Parathyroid adenoma (tissue), 2 donors: ENCODE measurements around the gene CHD9.
A peak's percentile ranks its signal among the peaks of the same experiment; 100 is the strongest.

ENCODE experiments used
- H2AFZ ChIP-seq: fragments of 300-600 bp; sonication (generic); one replicate; pipeline ENCODE4 v1.7.0; 2017; ENCODE audit warnings: antibody characterized with exemption, mild to moderate bottlenecking
- H3K27ac ChIP-seq: fragments of 300-600 bp; sonication (generic); one replicate; pipeline ENCODE4 v1.7.0; 2017
- H3K27me3 ChIP-seq: fragments of 300-600 bp; sonication (generic); one replicate; pipeline ENCODE4 v1.7.0; 2017; ENCODE audit warnings: low read length; ENCODE audit not compliant: control insufficient read depth, insufficient read depth
- H3K36me3 ChIP-seq: fragments of 300-600 bp; sonication (generic); one replicate; pipeline ENCODE4 v1.7.0; 2017; ENCODE audit warnings: low read length; ENCODE audit not compliant: control insufficient read depth, insufficient read depth
- H3K4me1 ChIP-seq: fragments of 300-600 bp; sonication (generic); one replicate; pipeline ENCODE4 v1.7.0; 2017; ENCODE audit warnings: control low read depth
- H3K4me2 ChIP-seq: fragments of 300-600 bp; sonication (generic); one replicate; pipeline ENCODE4 v1.7.0; 2017; ENCODE audit warnings: low read length
- H3K4me3 ChIP-seq: fragments of 300-600 bp; sonication (generic); one replicate; pipeline ENCODE4 v1.7.0; 2017; ENCODE audit warnings: low read depth, low read length
- H3K79me2 ChIP-seq: fragments of 300-600 bp; sonication (generic); one replicate; pipeline ENCODE4 v1.7.0; 2017; ENCODE audit warnings: control low read depth
- H3K9ac ChIP-seq: fragments of 300-600 bp; sonication (generic); one replicate; pipeline ENCODE4 v1.7.0; 2017; ENCODE audit warnings: mild to moderate bottlenecking
- H3K9me3 ChIP-seq: fragments of 300-600 bp; sonication (generic); one replicate; pipeline ENCODE4 v1.7.0; 2017; ENCODE audit warnings: low read length; ENCODE audit not compliant: control insufficient read depth
- TF ChIP-seq, protein P1 (sequence below): fragments of 300-600 bp; sonication (generic); IDR thresholded peaks from one replicate; pipeline ENCODE4 v1.7.0; 2017; ENCODE audit warnings: antibody characterized with exemption, mild to moderate bottlenecking
- donor health status: primary hyperparathyroidism.

CHD9 gene

DNA sequence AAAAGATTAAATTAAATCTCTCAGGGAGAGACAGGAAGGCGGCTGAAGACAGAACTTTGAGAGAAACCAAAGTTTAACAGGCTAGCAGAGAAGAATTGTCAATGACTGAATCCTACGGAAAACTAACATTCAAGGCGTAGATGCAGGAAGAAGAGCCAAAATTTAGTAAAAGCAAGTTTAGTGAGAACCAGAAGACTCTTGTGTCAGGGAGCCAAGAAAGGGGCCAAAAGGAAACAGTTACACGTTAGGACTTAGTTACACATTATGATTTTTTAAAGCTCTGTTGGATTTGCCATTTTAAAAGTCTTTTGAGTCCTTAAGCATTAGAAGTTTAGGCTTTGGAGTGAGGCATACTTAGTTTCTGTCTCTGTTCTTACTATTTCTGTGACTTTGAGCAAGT is 164.6 kb downstream of the CHD9 start:
- Histone ChIP-seq H3K27ac (peak overlapping the region; percentile 10), H3K9ac (no peak overlapping the region), H2AFZ (no peak overlapping the region), H3K4me2 (peak overlapping the region; percentile 16), H3K27me3 (no peaks in the 10 kb centered on the region), H3K36me3 (no peaks in the 10 kb centered on the region), H3K9me3 (no peaks in the 10 kb centered on the region), H3K4me1 (peaks cover 8% of the 10 kb centered on the region), H3K79me2 (peaks cover 20% of the 10 kb centered on the region), H3K4me3 (no peak overlapping the region)
- TF ChIP-seq, protein P1, sequence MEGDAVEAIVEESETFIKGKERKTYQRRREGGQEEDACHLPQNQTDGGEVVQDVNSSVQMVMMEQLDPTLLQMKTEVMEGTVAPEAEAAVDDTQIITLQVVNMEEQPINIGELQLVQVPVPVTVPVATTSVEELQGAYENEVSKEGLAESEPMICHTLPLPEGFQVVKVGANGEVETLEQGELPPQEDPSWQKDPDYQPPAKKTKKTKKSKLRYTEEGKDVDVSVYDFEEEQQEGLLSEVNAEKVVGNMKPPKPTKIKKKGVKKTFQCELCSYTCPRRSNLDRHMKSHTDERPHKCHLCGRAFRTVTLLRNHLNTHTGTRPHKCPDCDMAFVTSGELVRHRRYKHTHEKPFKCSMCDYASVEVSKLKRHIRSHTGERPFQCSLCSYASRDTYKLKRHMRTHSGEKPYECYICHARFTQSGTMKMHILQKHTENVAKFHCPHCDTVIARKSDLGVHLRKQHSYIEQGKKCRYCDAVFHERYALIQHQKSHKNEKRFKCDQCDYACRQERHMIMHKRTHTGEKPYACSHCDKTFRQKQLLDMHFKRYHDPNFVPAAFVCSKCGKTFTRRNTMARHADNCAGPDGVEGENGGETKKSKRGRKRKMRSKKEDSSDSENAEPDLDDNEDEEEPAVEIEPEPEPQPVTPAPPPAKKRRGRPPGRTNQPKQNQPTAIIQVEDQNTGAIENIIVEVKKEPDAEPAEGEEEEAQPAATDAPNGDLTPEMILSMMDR: no peak

- TF ChIP-seq, protein P1: no peak
- peaks cover 8% of the 10 kb centered on the region for H3K4me1 ChIP-seq
Measured at GRCh38 chr16:53219795-53220454, 165.1 kb downstream of the CHD9 start.

DNA sequence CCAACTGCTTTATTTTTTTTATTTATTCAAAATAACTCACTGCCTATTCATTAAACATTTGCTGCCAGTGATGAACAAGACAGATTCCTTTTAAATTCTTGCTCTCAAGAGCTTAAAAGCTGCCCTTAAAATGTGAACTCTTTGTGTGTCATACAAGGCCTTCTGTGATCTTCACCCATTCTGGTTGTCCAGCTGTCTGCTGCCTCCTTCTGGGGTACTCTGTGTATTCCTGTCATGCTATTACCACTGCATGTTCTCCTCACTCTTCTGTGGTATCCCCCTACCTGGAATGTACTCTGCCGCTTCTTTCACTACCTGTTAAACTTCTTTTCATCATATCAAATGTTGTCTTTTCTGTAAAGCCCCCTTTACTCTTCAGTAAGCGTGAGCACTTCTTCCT is 165.8 kb downstream of the CHD9 start:
- Histone ChIP-seq H3K27ac (peak overlapping the region; percentile 31), H3K27me3 (no peaks in the 10 kb centered on the region), H3K4me3 (no peak overlapping the region), H3K4me2 (no peak overlapping the region), H3K79me2 (peaks cover 15% of the 10 kb centered on the region), H3K36me3 (no peaks in the 10 kb centered on the region), H2AFZ (no peak overlapping the region), H3K9ac (no peak overlapping the region), H3K4me1 (peaks cover 8% of the 10 kb centered on the region), H3K9me3 (no peaks in the 10 kb centered on the region)
- TF ChIP-seq, protein P1: peak; percentile 30

More at GRCh38 chr16:53219795-53220454, 165.1 kb downstream of the CHD9 start:
- H3K9ac ChIP-seq: no peak overlapping the region
- peaks cover 19% of the 10 kb centered on the region for H3K79me2 ChIP-seq
- H3K4me2 ChIP-seq: peak overlapping the region; percentile 16
- no peak overlapping the region for H2AFZ ChIP-seq
- no peak overlapping the region for H3K4me3 ChIP-seq
- no peaks in the 10 kb centered on the region for H3K9me3 ChIP-seq
- peak overlapping the region; percentile 31 for H3K27ac ChIP-seq
- H3K36me3 ChIP-seq: no peaks in the 10 kb centered on the region
- H3K27me3 ChIP-seq: no peaks in the 10 kb centered on the region

DNA sequence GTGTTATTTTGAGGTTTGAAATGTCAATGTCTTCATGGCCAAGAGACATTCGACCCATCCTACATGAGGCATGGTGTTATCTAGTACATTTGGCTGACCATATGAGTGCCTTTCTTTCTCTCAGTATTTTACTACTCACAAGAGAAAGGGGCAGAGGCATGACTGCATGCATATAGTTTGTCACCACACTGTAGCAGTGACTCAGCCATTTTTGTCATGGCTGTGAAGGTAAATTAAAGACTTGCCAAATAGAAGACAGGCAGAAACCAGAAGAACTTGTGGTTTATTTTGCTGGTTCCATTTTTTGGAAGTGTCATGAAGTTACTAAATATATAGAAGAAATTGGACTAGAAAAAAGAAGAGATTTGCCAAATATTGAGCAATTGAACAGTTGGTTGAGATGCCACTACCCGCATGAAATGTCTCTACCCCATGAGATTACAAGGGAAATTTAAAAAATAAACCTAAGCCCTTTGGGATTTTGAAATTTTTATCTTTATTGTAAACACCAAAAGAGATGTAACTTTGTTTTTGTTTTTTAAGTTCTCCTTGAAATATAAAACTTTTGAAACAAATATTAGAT is 170.3 kb downstream of the CHD9 start:
- Histone ChIP-seq H3K4me3 (no peak overlapping the region), H3K9me3 (no peaks in the 10 kb centered on the region), H2AFZ (no peak overlapping the region), H3K79me2 (peaks cover 7% of the 10 kb centered on the region), H3K27me3 (no peaks in the 10 kb centered on the region), H3K4me2 (no peak overlapping the region), H3K27ac (no peak overlapping the region), H3K9ac (no peak overlapping the region), H3K36me3 (no peaks in the 10 kb centered on the region), H3K4me1 (peaks cover 6% of the 10 kb centered on the region)
- TF ChIP-seq, protein P1: no peak
